ENCODE measurements around the gene SMARCA4. TPM values are rescaled to one million over a fixed set of nuclear protein-coding genes. Genes with fewer than 3 reads are reported as not detected.

SMARCA4 gene
- polyA plus RNA-seq, 1 experiment = 46.3 TPM

- Histone ChIP-seq H3K27me3 (ENCODE audit: control insufficient read depth, insufficient read depth, low read length) (no peaks in the 10 kb centered on the region), H3K4me3 (ENCODE audit: low read depth, low read length) (no peak overlapping the region), H3K36me3 (ENCODE audit: control insufficient read depth, insufficient read depth, low read length) (peaks cover 30% of the 10 kb centered on the region)
- ChIA-PET POLR2A (interaction anchor here (0.6 kb wide), 1 partner anchor 106 kb away, joined by 4 read pairs; no protein-coding TSS in a partner anchor), CTCF (no interaction called here)
- no peak for TF ChIP-seq CTCF (IDR thresholded peaks at IDR 0.05; ENCODE audit: insufficient read depth, low read depth, low read length)
- DNase-seq (ENCODE audit: low read depth) = no peak
These were observed 47.2 kb downstream of the SMARCA4 start for GRCh38 chr19:11007962-11008532.

GRCh38 chr19:11010041-11010440 is 49.2 kb downstream of the SMARCA4 start:
- DNase-seq (ENCODE audit: low read depth) = no peak
- ChIA-PET CTCF (interaction anchor here (1.1 to 1.2 kb wide), 2 partner anchors 68 to 80 kb away, joined by 3 to 4 read pairs; no protein-coding TSS in a partner anchor), POLR2A (no interaction called here)
- no peaks in the 10 kb centered on the region for H3K27me3 ChIP-seq (ENCODE audit: control insufficient read depth, insufficient read depth, low read length)
- H3K4me3 ChIP-seq (ENCODE audit: low read depth, low read length) = no peak overlapping the region
- TF ChIP-seq CTCF (IDR thresholded peaks at IDR 0.05; ENCODE audit: insufficient read depth, low read depth, low read length) = no peak
- H3K36me3 ChIP-seq (ENCODE audit: control insufficient read depth, insufficient read depth, low read length) = peaks cover 40% of the 10 kb centered on the region

GRCh38 chr19:11012507-11012906 is 51.7 kb downstream of the SMARCA4 start:
- TF ChIP-seq CTCF (IDR thresholded peaks at IDR 0.05; ENCODE audit: insufficient read depth, low read depth, low read length) = no peak
- Histone ChIP-seq H3K36me3 (ENCODE audit: control insufficient read depth, insufficient read depth, low read length) (peaks cover 47% of the 10 kb centered on the region), H3K4me3 (ENCODE audit: low read depth, low read length) (no peak overlapping the region), H3K27me3 (ENCODE audit: control insufficient read depth, insufficient read depth, low read length) (no peaks in the 10 kb centered on the region)
- POLR2A ChIA-PET = no interaction called here
- CTCF ChIA-PET = interaction anchor here (2.3 kb wide), 1 partner anchor 76 kb away, joined by 8 read pairs; no protein-coding TSS in a partner anchor
- DNase-seq (ENCODE audit: low read depth) = no peak

- ChIA-PET CTCF (no interaction called here), POLR2A (no interaction called here)
- no peak for TF ChIP-seq CTCF (IDR thresholded peaks at IDR 0.05; ENCODE audit: insufficient read depth, low read depth, low read length)
- no peak for DNase-seq (ENCODE audit: low read depth)
- H3K36me3 ChIP-seq (ENCODE audit: control insufficient read depth, insufficient read depth, low read length) = peaks cover 54% of the 10 kb centered on the region
- H3K4me3 ChIP-seq (ENCODE audit: low read depth, low read length) = no peak overlapping the region
- H3K27me3 ChIP-seq (ENCODE audit: control insufficient read depth, insufficient read depth, low read length) = no peaks in the 10 kb centered on the region
These were observed 52.9 kb downstream of the SMARCA4 start for GRCh38 chr19:11013771-11014170.

- CTCF ChIA-PET = no interaction called here
- DNase-seq (ENCODE audit: low read depth) = no peak
- no peak for TF ChIP-seq CTCF (IDR thresholded peaks at IDR 0.05; ENCODE audit: insufficient read depth, low read depth, low read length)
These were observed 53.6 kb downstream of the SMARCA4 start for GRCh38 chr19:11014403-11014911.

More at GRCh38 chr19:11014403-11014911, 53.6 kb downstream of the SMARCA4 start:
- Histone ChIP-seq H3K27me3 (ENCODE audit: control insufficient read depth, insufficient read depth, low read length) (no peaks in the 10 kb centered on the region), H3K36me3 (ENCODE audit: control insufficient read depth, insufficient read depth, low read length) (peaks cover 60% of the 10 kb centered on the region), H3K4me3 (ENCODE audit: low read depth, low read length) (no peak overlapping the region)
- POLR2A ChIA-PET = no interaction called here
